AG20443 (cell line): ENCODE results near the gene SLC9A8.

Experiments used
- DNase-seq: peaks from one replicate; pipeline ENCODE4 v3.0.0; 2012; ENCODE audit warnings: low spot score, mixed read lengths

The SLC9A8 gene

DNA sequence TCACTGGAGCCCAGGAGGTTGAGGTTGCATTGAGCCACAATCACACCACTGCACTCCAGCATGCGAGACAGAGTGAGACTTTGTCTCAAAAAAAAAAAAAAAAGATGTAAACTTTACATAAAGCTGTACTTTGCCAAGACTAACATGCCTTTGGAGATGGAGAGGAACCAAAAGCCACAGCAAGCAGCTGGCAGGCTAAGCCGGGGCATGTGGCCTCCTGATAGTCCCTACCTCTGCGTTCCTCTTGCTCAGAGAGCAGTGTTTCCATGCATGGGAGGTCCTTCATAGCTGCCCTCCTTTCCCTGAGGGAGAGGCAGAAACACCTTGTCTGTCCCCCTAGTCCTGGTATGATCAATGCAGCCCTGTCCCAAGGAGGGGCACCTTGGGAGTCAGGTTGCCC lies 67.5 kb downstream of the SLC9A8 start:
- DNase-seq, result no peak

DNA sequence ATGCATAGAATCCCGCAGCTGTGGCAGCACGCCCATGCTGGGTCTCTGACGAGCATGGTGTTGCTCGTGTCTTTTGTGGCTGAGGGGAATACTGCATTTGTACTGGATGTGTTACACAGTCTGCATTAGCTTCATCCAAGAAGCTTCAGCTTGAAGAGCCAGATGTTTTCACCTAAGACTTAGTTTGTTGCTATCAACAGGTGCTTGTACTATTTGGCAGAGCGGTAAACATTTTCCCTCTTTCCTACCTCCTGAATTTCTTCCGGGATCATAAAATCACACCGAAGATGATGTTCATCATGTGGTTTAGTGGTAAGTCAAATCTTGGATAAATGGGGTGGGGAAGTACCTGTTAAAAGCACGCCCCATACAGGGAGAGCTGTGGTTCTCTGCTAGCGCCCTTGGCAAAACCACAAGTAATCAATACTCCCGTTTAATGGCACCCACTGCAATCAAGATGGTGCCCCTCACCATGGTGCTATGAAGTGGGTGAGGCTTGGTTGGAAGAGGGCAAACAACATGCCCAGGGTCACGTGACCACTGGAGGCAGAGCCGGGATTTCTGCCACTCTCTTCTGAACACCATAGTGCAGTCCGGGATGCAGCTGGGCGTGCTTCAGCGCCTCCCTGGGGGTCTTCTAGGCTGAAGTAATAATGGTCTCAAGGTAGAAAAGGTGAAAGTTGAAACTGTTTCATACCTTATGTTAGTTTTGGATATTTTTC lies 68.3 kb downstream of the SLC9A8 start:
- DNase-seq, result no peak

DNA sequence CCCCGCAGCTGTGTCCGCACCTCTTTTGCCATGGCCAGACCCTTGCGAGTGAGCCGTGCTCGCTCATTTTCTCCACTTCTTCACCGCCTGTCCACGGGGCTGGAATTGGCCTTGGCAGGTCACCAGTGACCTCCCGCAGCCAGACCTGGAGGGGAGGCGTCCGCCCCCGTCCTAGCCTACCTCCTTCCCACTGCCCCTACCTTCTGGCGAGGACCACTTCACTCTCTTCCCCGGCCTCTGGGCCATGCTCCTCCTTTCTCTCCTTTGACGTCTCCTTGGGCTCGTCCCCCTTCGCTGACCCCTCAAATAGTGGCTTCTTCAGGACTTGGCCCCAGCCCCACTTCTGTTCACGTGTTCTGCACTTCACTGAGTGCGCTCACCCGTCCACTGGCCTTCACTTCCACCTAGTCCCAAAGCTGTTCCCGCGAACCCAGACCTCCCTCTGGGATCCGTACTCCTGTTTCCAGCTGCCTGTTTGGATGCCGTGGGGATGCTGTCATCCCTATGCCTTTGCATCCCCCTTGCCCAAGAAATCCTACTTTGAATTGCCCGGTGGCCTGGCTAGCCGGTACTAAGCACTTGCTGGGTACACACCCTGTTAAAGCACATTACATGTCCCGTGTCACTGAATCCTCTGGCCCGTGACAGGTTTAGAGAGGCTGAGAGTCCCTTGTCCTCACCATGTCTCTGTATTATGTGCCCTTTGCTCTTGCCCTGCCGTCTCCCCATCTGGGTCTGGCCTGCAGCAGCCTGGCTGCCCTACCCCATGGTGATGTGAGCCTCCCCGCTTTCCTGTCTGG lies 69.7 kb downstream of the SLC9A8 start:
- DNase-seq, result no peak

DNA sequence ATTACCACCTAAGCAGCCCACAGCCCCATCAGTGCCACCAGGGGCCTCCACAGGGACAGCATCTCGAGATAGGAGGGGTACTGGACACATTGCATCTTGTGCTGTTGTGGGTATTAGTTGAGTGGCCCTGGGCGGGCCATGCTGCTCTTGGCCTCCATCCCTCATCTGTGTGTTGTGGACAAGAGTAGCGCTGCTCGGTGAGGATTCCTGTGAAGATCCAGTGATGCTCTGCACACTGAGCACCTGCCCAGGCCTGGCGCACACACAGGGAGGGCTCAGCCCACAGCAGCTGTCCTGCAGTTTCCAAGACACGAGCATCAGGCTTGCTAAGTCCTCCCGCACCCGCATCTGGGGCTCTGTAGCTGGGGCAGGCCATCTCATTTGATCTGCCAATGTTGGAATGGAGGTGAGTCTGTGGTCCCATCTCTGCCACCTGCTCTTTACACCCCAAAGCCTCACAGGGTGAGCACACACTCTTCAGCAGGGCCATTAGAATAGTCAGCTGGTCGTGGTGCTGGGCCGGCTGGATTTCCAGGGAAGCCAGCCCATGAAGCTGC lies 70.7 kb downstream of the SLC9A8 start:
- no peak for DNase-seq

DNA sequence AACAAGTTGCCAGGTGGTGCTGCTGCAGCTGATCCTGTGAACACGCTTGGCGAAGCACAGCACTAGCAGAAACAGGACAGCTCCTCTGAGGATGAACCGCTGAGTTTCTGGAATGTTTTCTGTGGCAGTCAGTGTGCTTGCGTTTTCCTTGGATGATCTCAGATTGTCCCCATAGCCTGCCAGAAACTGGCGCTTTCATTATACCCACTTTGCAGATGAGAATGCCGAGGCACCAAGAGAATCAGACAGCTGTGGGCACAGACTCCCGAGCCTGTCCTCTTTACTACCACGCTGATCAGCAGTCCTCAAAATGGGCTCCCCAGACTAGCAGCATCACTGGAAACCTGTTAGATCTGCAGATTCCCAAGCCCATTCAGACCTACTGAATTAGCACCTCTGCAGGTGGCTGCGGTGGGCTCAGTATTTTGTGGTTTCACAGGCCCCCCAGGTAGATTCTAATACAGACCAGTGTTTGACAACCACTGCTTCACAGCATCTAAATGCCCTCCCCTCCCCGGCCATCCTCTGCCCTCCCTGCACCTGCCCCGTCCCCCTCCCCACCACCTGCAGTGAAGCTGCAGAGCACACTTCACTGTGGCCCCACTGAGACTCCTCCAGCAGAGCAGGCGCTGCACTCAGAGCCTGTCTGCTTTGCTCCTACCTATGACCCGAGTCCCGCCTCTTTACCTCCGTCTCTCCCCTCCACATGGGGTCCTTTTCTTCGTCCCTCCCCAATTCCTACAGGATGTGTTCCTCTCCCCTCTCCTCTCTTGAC lies 73.1 kb downstream of the SLC9A8 start:
- no peak for DNase-seq

GRCh38 chr20:49886571-49887213 lies 74.1 kb downstream of the SLC9A8 start:
- DNase-seq, result no peak

- DNase-seq, result no peak
Measured at GRCh38 chr20:49887251-49888211, 74.9 kb downstream of the SLC9A8 start.

DNA sequence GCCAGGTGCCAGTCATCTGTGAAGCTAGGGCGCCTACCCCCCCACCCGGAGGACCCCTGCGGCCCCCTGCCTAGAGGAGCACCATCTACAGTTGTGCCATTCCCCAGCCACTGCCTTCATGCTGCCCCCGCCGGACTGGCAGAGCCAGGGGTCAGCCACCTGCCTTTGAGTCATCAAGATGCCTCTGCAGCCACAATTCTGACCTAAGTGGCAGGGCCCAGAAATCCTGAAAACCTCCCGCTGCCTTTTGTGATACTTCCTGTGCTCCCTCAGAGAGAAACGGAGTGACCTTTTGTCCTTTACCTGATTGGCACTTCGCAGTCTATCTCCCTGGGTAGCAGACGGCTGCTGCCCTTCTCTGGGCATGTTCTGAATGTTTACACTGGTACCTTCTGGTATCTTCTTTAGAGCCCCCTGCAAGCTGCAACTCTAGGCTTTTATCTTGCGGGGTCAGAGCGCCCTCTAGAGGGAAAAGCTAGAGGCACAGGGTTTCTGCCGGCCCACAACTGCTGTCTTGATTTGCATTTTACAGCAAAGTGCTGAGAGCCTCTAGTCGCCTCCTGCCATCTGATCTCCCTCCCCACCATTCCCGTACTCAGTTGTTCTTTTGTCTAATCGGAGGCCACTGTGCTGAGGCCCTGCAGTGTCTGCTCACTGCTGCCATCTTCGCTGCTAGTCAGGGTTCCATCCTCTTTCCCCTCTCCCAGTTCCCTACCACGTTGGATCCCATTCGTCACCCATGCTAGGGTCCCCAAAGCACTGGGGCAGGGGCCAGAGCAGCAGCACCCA lies 75.8 kb downstream of the SLC9A8 start:
- peak; percentile 81 for DNase-seq

- DNase-seq, result no peak
Measured at GRCh38 chr20:49889001-49889934, 76.6 kb downstream of the SLC9A8 start.

DNA sequence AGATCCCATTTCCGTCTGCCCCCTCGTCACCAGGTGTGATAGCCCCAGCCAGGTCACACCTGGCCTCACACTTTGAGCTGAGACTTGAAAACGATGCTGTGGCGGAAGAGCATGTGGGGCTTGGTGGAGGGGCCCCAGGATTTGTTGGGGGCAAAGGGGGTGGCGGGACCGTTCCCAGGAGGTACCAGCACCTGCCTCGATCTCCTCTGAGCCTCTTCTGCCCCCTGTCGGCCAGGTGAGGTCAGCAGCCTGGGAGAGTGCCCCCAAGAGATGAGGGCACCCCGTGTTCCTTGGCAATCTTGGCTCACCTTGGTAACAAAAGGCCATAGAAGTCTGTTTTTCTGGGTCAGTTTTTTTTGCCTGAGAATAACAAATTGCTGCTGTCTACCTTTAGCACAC lies 77.3 kb downstream of the SLC9A8 start:
- no peak for DNase-seq

DNA sequence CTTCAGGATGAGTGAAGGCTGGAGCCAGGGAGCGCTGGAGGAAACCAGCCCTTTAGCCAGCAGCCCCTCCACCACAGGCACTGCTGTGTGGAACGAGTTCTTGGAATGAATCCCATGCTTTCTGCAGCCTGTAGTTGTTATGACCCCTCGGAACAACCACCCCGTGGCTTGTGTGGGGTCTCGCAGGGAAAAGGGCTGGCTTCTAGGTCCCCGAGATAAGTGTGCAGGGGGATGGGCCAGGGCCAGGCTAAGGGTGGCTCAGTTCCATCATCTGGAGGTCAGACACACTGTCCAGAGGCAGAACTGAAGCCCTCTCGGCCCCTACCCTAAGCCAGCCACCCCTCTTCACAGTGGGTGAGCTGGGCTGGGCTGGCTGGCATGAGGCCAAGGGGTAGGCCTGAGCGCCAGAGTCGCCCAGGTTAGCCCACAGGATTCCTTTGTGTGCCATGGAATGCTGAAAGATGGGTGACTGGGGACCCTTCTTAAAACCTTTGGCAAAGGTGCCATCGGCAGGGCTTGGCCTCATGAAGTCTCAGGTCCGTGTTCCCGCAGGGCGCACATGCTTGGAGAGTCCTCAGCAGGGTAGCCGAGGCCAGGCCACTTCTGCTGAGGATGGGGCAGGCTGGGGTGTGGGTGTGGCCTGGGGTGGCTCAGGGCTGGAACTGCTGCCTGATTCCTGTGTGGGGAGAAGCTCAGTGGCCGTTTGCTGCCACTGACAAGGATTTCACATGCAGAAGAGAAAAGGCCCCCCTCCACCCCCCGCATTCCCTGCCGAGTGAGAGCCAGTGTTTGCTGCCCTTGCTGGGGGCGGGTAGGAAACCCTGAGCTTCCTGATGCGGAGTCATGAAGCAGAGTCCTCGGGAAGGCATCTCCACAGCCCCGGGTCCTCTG lies 78.1 kb downstream of the SLC9A8 start:
- no peak for DNase-seq

GRCh38 chr20:49891476-49892110 lies 79.0 kb downstream of the SLC9A8 start:
- no peak for DNase-seq

- no peak for DNase-seq
Measured at GRCh38 chr20:49892260-49892659, 79.6 kb downstream of the SLC9A8 start.

GRCh38 chr20:49892817-49893216 lies 80.2 kb downstream of the SLC9A8 start:
- no peak for DNase-seq

- DNase-seq, result peak; percentile 80
Measured at GRCh38 chr20:49893242-49894072, 80.8 kb downstream of the SLC9A8 start.

GRCh38 chr20:49894073-49894470 lies 81.4 kb downstream of the SLC9A8 start:
- no peak for DNase-seq
